ENCODE results near the gene AGBL1.

The AGBL1 gene

GRCh38 chr15:86916671-86917360 lies 837.1 kb downstream of the AGBL1 start:
- no peak overlapping the region for H3K4me3 ChIP-seq (ENCODE audit: low read depth, low read length)
- DNase-seq (ENCODE audit: low read depth) = no peak

DNA sequence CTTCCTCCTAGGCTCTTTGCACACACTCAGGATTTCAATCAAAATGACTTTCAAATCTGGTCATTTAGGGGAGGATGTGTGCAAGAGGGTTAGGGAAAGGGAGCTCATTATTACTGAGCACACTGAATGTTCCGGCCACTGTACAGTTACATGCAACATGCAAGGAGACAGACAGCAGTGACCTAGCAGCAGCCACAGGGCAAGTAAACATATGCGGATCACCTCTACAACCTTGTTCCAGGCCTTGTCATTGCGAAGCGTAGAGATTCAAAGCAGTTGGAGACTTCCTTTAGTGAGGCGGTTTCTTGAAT lies 837.6 kb downstream of the AGBL1 start:
- no peak for DNase-seq (ENCODE audit: low read depth)
- H3K4me3 ChIP-seq (ENCODE audit: low read depth, low read length) = no peak overlapping the region

DNA sequence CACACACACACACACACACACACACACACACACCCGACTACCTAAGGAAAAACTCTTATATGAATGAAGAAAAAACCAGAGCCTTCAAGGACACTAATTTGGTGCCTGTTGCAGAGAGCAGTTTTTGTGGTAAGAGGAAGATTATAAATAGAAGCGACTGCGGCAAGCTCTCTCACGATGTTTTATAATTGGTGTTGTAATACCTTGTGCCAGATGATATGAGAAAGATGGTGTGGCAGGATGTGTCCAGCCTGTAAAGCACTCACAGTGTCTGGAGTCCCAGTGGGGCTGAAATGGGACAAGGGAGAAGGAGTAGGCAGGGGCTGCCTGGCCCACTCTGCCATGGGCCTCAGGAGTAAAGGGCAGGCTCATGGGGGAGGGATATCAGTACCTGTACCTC lies 839.9 kb downstream of the AGBL1 start:
- DNase-seq (ENCODE audit: low read depth) = no peak
- no peak overlapping the region for H3K4me3 ChIP-seq (ENCODE audit: low read depth, low read length)

DNA sequence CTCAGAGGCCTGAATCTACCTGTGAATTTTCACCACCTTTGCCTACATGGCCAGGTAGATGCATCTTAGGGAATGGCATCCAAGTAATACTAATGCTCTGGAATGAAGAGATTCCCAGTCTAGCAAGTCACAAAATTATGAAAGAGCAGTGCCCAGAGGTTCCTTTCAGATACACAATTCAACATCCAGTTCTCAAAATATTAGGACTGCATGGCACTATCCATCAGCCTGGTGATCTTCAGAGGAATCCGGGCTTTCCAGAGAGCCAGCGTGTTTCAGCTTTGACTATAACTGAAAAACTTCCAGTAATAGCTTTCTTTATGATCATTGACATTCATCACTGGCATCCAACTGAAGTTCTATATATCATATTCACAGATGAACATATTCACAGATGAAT lies 849.8 kb downstream of the AGBL1 start:
- no peak for DNase-seq (ENCODE audit: low read depth)
- no peak overlapping the region for H3K4me3 ChIP-seq (ENCODE audit: low read depth, low read length)

GRCh38 chr15:86932456-86932855 lies 852.8 kb downstream of the AGBL1 start:
- DNase-seq (ENCODE audit: low read depth) = no peak
- no peak overlapping the region for H3K4me3 ChIP-seq (ENCODE audit: low read depth, low read length)

- no peak for DNase-seq (ENCODE audit: low read depth)
- H3K4me3 ChIP-seq (ENCODE audit: low read depth, low read length) = no peak overlapping the region
Measured at GRCh38 chr15:86935841-86936240, 856.2 kb downstream of the AGBL1 start.

DNA sequence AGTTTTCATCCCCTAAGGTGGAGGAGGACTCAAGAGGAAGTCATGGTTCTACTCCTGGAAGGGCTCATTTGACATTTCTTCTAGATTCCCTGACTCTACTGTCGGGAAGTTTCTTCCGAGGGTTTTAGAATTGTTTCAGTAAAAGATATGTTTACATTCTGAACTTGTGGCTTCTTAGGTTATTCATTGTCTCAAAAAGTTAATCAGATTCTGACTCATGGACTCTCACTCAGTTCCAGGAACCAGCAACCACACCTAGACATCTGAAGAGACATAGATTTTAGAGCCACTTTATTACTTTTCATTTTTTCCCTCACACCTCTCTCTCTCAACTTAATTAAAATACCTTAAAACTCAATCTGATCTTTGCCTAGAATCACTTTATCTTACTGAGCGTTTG lies 862.6 kb downstream of the AGBL1 start:
- no peak overlapping the region for H3K4me3 ChIP-seq (ENCODE audit: low read depth, low read length)
- DNase-seq (ENCODE audit: low read depth) = no peak

DNA sequence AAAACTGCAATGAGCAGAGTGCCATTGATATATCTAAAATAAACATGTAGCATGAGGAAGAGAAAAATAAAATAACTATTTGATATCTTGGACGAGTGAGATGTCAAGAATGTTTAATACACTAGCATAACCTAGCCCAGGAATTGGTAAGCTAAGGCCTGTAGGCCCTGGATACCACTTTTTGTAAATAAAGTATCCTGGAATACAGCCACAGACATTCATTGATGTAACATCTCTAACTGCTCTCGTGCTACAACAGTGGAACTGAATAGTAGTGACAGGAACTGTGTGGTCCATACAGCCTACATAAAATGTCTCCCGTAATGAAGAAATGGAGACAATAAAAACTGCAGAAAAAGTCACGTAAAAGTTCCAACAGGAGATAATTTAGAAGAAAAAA lies 869.0 kb downstream of the AGBL1 start:
- no peak for DNase-seq (ENCODE audit: low read depth)
- no peak overlapping the region for H3K4me3 ChIP-seq (ENCODE audit: low read depth, low read length)

DNA sequence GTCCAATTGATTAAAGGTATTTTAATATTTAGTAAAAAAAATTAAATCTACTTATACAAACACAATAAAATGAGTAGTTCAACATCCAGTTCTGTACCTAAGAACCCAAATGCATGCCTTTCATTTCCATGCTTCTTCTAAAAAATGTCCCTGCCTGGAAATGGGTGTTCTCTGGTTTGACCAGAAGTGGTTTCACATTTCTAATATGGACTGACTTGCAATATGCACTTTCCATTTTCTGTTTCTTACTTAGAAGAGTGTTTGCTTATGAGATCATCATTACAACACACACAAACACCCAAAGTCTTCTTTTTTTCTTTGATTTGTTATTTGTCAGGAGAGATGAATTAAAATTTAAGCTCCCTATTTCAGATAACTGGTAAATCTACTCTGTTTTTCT lies 879.6 kb downstream of the AGBL1 start:
- no peak overlapping the region for H3K4me3 ChIP-seq (ENCODE audit: low read depth, low read length)
- DNase-seq (ENCODE audit: low read depth) = no peak

DNA sequence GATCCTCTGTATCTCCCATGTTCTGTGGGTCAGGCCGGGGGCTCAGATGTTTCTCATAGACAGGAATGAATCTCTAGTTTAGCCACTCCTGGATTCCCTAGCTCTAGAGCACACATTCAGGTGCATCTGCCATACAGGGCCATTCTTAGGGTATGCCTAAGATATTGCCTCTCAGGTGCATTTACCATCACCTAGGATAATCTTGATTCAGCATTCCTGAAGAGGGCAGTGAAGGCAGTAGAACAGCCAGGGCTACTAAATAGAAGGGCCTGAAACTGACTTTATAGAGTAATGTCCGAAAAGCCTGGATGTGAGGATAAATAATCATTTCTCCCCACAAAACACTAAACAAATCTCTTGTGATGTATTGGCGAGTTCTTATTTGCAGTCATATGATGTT lies 882.0 kb downstream of the AGBL1 start:
- no peak overlapping the region for H3K4me3 ChIP-seq (ENCODE audit: low read depth, low read length)
- no peak for DNase-seq (ENCODE audit: low read depth)

GRCh38 chr15:86964271-86964670 lies 884.6 kb downstream of the AGBL1 start:
- H3K4me3 ChIP-seq (ENCODE audit: low read depth, low read length) = no peak overlapping the region
- no peak for DNase-seq (ENCODE audit: low read depth)

DNA sequence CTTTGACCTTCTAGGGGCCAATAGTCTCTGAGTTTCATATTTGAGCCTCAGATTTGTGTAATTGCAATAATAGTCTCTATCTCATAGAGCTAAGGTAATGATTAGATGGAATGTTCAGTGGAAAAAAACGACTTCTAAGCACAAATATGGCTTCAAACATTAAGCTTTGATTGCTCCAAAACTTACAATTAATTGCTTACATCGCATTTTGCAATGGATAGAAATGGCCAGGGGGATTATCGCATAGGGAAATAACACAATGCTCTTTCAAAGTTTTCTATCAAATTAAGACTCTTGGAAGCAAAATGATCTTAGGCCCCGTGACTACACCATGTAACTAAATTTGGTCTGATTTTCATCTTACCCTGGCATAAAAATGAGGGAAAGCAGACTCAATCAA lies 888.6 kb downstream of the AGBL1 start:
- no peak for DNase-seq (ENCODE audit: low read depth)
- no peak overlapping the region for H3K4me3 ChIP-seq (ENCODE audit: low read depth, low read length)

DNA sequence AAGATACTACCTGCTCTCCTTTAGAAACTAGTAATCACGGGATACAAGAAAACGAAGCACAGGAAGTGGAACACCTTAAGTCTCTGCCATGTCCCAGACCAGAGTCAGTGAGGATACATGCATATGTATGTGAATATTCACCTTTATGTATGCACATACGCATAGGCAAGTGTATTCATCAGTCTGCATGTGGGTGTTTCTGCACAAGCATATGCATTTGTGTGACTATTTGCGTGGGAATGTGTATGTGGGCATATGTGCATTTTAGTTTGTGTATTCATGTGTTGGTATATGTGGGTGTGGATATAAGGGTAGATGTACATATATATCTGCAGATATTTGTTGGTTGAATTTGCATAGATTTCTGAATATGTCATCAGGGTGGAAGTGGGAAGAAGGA lies 889.7 kb downstream of the AGBL1 start:
- H3K4me3 ChIP-seq (ENCODE audit: low read depth, low read length) = no peak overlapping the region
- no peak for DNase-seq (ENCODE audit: low read depth)

DNA sequence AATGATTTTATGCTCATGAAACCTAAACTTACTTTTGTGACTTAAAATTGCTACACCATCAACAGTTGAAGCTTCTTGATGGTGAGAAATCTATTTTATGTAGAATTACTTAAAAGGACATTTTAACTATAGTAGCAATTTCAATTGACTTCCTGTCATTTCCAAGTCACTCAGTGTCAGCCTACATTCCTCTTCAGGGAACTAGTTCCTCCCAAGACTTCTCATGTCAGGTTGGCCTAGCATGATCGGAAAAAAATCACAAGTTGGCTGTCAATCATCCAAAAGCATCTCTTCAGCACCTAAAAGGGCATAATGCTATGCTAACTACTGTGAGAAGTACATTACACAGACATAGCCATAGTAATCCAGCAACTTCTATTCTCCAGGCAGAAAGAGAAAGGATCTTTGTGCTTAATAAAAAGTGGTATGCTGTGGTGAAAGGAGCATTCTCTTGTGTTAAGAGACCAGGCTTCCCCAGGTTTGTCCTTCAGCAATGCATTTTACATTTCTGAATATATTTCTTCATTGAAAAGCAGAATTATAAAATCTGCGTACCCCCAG lies 893.7 kb downstream of the AGBL1 start:
- no peak for DNase-seq (ENCODE audit: low read depth)
- no peak overlapping the region for H3K4me3 ChIP-seq (ENCODE audit: low read depth, low read length)

DNA sequence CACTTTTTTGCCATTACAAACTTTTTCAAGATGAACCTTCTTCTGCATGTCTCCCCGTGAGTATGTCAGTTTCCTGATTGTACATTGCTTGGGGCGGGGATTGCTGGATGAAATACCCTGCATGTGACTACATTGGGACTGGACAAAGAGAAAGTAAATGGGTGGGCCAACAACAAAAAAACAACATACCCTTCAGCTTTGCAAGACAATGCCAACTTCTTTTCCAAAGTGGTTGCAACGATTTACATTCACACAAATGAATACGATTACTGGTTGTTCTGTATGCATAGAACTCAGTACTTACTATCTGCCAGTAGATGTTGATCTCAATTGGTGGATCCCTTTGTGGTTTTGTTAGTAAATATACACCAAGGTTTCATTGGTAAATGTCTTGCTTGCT lies 908.4 kb downstream of the AGBL1 start:
- H3K4me3 ChIP-seq (ENCODE audit: low read depth, low read length) = no peak overlapping the region
- no peak for DNase-seq (ENCODE audit: low read depth)

GRCh38 chr15:87021751-87022150 lies 942.1 kb downstream of the AGBL1 start:
- no peak for DNase-seq (ENCODE audit: low read depth)
- H3K4me3 ChIP-seq (ENCODE audit: low read depth, low read length) = no peak overlapping the region

GRCh38 chr15:87031540-87032230 lies 952.0 kb downstream of the AGBL1 start:
- DNase-seq (ENCODE audit: low read depth) = no peak
- no peak overlapping the region for H3K4me3 ChIP-seq (ENCODE audit: low read depth, low read length)

DNA sequence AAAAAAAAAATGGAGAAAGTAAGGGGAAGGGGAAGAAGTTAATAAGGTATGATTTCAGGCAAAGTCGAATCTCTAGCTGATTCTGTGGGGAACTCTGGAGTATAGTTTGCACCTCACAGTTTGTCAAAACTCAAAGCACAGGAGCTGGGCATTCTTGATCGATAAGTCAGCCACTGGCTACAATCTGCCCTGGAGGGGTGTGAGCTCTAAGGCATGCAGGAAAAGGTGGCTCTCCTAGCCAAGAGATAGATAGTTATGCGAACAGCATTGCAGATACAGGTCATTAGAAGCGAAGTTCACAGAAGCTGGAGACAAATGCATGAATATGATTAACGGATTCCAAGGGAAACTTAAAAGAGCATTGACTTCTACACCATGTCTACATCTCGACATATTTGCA lies 952.6 kb downstream of the AGBL1 start:
- no peak for DNase-seq (ENCODE audit: low read depth)
- no peak overlapping the region for H3K4me3 ChIP-seq (ENCODE audit: low read depth, low read length)

GRCh38 chr15:87033056-87033455 lies 953.4 kb downstream of the AGBL1 start:
- DNase-seq (ENCODE audit: low read depth) = no peak
- H3K4me3 ChIP-seq (ENCODE audit: low read depth, low read length) = no peak overlapping the region

GRCh38 chr15:87034886-87035285 lies 955.2 kb downstream of the AGBL1 start:
- no peak for DNase-seq (ENCODE audit: low read depth)
- no peak overlapping the region for H3K4me3 ChIP-seq (ENCODE audit: low read depth, low read length)

DNA sequence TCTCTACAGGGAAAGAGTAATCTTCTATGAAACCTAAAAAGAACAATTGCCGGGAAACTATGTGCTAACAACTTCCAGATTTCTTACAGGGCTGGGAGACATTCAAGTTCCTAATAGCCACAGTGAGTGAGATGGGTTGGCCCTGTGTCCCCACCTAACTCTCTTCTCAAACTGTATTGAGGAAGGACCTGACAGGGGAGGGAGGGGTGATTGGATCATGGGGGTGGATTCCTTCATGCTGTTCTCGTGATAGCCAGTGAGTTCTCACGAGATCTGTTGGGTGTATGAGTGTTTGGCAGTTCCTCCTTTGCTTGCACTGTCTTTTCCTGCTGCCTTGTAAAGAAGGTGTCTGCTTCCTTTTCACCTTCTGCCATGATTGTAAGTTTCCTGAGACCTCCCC lies 958.7 kb downstream of the AGBL1 start:
- no peak for DNase-seq (ENCODE audit: low read depth)

More for the DNA sequence above, 958.7 kb downstream of the AGBL1 start:
- no peak overlapping the region for H3K4me3 ChIP-seq (ENCODE audit: low read depth, low read length)
